HG03064 (cell line): Measurements from ENCODE around the gene SKP1.

Experiments used
- ATAC-seq: cut with Tn5 transposase; IDR thresholded peaks from one replicate; pipeline ENCODE4 v1.9.1; 2021; ENCODE audit warnings: low read depth; ENCODE audit not compliant: unreplicated experiment

SKP1 gene

GRCh38 chr5:134131578-134132350 lies 45.0 kb downstream of the SKP1 start:
- ATAC-seq: no peak

DNA sequence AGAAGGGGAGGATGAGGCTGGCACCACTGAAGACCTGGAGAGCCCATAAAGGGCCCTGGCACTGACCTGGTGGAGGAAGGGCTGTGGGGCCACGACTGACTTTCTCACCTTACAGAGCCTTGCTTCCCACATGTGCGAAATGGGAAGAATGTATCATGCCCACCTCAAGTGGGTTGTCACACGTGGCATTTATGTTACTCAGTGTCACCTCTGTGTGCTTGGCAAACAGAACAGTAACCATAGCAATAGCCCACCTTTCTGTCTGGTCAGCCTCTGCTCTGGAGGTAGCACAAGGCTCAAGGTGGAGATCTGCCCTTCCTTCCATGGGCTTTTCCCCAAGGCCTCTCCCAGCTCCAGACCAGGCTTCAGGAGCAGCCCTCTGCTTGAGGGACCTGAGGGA lies 45.6 kb downstream of the SKP1 start:
- no peak for ATAC-seq

DNA sequence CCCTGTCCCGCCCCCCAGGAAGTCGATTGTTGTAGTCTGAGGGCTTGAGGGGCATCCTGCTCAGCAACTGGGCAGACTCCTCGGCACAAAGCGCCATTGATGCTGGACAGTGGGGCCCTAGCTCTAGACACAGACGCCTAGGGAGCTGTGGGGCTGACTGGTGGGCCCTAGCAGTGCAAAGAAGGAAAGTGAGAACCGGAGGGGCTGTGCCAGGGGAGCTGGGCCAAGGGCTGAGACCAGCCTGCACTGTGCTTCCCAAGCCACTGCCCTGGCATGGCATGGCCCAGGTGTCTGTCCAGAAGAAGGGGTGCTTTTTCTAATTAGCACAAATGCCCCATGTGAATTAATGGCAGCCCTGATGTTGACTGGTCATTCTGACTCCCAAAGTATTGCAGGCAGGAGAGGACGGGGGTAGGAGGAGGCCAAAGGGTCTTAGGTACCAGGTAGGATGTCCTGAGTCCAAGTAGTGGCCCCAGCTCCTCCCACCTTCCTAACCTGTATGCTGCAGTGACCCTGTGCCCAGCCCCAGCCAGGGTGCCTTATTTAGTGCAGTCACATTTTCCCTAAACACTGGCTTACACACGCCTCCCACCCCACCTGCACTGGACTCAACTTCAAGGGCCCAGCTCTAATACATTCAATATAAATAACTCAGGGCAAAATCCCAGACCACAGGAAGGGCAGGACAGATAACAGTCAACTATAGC lies 46.4 kb downstream of the SKP1 start:
- no peak for ATAC-seq

GRCh38 chr5:134129411-134130238 lies 47.1 kb downstream of the SKP1 start:
- ATAC-seq: no peak

DNA sequence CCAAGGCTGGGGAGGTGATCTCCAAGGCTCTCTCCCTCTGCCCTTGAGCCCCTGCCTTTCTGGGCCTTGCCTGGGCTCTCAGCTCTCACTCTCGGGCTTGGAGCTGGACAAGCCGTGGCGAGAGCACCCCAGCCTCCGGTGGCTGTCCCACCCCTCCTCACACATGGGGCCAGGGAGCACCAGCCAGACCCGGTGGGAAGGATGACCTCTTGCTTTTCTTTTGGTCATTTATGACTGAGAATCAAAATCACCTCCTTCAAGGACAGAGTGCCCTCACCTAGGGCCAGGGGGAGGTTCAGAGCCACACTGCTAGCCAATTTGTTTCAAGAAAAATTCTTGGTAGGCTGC lies 48.1 kb downstream of the SKP1 start:
- no peak for ATAC-seq

- ATAC-seq: no peak
Measured at GRCh38 chr5:134127988-134128647, 48.6 kb downstream of the SKP1 start.

- no peak for ATAC-seq
Measured at GRCh38 chr5:134127376-134127861, 49.3 kb downstream of the SKP1 start.

- no peak for ATAC-seq
Measured at GRCh38 chr5:134125039-134126015, 51.4 kb downstream of the SKP1 start.

DNA sequence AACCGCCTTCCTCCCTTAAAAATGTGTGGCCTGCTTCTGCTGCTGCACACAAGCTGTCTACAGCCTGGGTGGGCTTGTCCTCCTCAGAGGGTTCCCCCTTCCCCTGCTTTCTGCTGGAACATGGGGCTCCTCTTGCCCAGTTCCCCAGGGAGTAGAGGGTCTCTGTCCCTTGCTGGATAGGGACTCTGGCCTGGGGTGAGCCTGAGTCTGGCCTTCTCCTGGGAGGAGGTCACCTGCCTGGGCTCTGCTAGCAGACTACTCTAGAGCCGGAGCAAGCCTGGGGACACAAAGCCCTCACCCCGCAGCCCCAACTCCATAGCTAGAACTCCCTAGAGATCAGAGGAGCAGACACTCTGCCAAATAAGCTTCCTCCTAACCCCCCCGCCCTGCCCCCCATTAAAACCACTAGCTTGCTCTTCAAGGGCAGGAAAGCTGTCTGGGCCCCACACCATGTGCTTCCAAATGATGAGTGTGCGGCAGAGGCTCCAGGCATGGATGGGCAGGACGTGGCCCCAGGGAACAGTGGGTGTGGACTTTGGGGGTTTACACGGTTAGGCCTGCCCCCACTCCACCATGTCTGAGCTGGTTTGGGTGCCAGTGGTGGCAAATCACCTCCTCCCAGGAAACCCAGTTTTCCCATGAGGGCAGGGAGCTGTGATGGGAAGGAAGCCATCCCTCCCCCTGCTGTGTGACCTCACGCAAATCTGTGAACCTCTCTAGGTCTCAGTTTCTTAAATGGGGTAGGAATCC lies 52.3 kb downstream of the SKP1 start:
- no peak for ATAC-seq

DNA sequence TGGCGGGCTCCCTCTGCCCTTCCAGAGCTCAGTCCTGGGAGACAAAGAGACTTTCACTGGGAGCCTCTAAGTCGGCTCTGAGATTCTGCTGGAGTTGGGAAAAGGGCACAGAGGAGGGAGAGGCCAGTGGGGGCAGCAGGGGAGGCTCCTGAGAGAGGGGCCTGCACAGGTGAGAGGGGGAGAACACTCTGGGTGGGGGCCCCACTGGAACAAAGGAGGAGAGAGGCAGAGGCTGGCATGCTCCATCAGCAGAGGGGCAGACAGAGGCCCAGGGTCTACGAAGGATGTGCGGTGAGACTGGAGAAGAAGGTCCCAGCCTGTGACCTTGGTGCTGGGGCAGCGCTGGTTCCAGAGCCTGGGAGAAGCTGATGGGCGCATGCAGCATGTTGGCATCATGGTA lies 53.4 kb downstream of the SKP1 start:
- ATAC-seq: no peak

DNA sequence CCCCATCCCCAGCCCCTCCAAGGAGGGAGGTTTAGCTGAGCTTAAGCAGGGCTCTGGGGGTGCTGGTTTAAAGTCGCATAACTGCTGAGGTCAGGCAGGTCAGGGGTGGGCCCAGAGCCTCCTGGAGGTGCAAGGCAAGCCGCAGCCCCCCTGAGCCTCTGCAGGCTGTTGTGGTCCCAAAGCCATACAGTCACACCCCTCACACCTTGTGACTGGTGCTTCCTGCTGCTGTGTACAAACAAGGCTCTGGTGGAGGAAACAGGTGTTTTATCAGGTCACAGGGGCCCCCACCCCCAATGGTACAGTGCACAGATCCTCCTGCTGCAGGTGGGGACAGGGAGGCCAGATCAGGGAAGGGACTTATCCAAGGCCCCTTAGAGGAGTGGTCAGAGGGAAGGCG lies 54.2 kb downstream of the SKP1 start:
- ATAC-seq: no peak

DNA sequence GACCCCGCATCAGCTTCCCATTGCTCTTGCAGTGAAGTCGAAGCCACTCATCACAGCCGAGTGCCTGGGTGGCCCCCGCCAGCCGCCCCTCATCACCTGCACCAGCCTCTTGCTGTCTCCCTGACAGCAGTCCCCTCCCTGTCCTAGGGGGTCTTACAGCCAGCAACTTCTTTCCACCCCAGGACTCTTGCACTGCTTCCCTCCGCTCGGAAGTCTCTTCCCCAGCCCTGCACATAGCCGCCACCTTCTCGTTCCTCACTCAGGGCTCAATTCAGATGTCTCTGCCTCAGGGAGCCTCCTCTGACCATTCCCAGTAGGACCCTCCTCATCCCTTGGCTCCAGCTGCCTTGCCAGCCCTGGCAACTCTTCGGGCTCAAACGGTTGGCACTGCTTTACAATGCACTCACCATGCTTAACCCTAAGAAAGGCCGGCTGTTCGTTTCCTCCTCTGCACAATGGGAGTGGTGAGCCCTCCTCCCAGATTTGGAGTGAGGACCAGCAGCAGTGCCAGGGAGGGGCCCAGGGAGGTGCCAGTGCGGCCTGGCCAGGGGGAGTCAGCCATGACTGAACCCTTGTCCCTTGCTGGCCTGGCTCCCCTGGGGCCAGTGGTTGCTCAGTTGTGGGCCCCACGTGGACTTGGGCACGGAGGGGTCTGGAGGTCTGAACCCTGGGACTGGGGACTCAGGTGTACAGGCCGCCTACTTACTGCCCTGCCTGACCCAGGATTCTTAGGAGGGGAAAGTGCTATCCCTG lies 56.2 kb downstream of the SKP1 start:
- no peak for ATAC-seq

GRCh38 chr5:134119720-134120119 lies 57.0 kb downstream of the SKP1 start:
- ATAC-seq: no peak

DNA sequence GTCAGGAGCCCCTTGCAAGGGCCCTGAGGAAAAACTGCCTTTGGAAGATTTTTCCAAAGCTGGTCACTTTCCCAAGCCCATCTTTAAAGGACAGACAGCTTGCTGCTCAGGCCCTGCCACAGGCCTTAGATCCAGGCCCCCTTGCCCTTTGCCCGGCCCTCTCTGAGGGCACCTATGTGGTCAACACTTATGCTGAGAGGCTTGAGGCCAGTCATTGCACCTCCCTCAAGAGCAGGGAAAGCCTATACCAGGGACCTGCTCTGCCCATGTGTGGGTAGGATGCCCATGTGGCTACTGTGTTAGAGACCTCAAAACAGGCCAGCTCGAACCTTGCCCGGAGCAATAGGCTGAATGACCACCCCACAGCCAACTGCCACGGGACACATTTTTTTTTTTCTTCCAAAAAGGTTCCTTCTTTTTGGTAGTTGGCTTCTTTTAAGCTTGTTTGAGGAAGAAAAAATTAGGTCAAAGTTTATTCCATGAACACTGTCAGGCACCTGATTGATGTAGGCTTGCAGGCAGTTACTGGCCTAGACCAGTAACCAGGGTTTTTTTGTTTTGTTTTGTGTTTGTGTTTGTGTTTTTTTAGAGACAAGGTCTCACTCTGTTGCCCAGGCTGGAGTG lies 58.4 kb downstream of the SKP1 start:
- ATAC-seq: no peak

DNA sequence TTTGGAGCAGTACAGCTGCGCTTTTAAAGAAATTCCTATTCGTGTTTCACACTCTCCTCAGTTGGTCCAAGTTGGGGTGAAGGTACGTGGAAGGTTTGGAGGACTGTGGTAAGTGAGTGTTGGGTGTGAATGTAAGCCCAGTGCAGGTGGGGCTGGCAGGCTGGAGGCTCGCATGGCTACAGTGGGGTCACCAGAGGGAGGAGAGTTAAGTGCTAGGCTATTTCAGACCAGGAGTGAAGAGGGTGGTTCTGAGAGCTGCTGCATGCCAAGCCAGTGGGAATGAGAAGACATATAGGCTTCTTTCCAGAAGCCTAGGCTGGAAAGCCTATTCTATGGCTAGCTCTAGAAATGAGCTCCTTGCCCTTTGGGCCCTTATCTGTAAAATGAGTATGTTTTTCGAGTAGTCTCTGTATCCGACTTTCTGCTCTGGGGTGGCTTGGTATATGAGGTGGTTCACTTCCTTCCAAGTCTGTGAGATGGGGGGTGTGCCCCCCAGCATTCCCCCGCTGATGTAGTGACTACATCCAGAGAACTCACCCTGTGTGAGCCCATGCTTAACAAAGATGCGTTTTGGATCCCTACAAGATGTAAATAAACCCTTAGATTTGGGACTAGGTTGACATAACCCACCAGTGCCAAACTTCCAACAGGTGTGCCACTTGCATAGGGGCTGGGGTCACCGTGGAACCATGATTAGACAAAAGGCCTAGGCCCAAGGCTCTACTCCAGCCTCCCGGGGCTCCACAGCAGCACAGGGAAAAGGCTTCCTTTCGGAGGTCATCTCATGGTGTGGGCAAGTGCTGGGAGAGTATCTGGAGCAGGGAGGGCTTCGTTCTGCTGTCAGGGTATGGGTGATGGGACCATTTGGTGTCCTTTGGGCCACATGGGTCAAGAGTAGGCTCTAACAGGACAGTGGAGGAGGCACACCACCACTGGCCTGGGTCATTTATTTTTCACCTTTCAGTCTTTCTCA lies 59.7 kb downstream of the SKP1 start:
- no peak for ATAC-seq

GRCh38 chr5:134116286-134116685 lies 60.5 kb downstream of the SKP1 start:
- ATAC-seq: no peak

DNA sequence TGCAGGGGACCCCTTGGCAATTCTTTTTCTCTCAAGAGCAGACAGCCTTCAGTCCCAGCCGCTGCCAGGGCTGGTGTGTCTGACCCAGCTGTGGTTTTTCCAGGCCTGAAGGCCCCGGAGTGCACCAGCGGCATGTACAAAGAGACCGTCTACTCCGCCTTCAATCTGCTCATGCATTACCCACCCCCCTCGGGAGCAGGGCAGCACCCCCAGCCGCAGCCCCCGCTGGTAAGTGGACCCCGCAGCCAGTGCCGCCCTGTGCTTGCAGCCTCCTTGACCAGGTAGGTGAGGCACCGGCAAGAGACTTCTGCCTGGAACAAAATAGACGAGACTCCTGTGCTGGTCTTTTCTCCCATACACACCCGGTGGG lies 61.0 kb downstream of the SKP1 start:
- ATAC-seq: no peak
